Fibroblast of lung (primary cell): ENCODE measurements around the gene SEC61A1.

Experiments
- EZH2 ChIP-seq: IDR thresholded peaks from 2 replicates; pipeline ENCODE4 v1.5.1; 2012; ENCODE audit warnings: low read length, control low read depth, mild to moderate bottlenecking; ENCODE audit errors: missing control alignments
- TF ChIP-seq, protein P1 (sequence below), 2 donors: IDR thresholded peaks in 1 of 2; conservative IDR thresholded peaks in 1 of 2; 1 replicate in 1 of 2; 2 replicates in 1 of 2; pipeline ENCODE4 v1.5.1; 2011 to 2012; ENCODE audit warnings: low read length in 2 of 2, control low read depth in 1 of 2, inconsistent platforms in 1 of 2, low read depth in 1 of 2, mild to moderate bottlenecking in 1 of 2

DNA sequence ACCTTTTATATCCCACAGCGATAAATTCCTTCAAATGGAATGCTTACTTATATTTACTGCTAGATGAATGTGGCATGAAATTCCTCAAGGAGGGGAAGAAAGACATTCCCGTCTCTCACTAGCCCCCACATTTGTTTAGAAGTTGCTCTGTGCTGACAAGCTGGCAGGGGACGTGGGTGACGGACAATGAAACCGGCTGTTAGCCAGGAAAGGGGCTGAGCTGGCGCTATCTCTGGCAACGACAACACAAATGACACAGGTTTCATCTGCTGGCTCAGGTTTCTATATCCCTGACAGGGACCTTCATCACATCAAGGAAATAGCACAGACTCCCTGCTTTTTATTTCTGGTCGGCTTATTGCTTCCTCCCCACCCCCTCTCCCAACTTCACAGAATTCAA lies 55.6 kb downstream of the SEC61A1 start:
- TF ChIP-seq, protein P1, sequence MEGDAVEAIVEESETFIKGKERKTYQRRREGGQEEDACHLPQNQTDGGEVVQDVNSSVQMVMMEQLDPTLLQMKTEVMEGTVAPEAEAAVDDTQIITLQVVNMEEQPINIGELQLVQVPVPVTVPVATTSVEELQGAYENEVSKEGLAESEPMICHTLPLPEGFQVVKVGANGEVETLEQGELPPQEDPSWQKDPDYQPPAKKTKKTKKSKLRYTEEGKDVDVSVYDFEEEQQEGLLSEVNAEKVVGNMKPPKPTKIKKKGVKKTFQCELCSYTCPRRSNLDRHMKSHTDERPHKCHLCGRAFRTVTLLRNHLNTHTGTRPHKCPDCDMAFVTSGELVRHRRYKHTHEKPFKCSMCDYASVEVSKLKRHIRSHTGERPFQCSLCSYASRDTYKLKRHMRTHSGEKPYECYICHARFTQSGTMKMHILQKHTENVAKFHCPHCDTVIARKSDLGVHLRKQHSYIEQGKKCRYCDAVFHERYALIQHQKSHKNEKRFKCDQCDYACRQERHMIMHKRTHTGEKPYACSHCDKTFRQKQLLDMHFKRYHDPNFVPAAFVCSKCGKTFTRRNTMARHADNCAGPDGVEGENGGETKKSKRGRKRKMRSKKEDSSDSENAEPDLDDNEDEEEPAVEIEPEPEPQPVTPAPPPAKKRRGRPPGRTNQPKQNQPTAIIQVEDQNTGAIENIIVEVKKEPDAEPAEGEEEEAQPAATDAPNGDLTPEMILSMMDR (conservative IDR thresholded peaks at IDR 0.05 in 1 of 2, IDR thresholded peaks at IDR 0.05 in 1 of 2; ENCODE audit: low read depth in 1 of 2, low read length in 2 of 2), result no peak
- no peak for TF ChIP-seq EZH2
